GM23338 (cell line): Measurements from ENCODE around the gene NLRP5. TPM values are rescaled to one million over a fixed set of nuclear protein-coding genes. Genes with fewer than 3 reads are reported as not detected.

Experiments
- ATAC-seq: fragments of 200-7000 bp; cut with Tn5 transposase; 3 replicates; pipeline ENCODE4 v1.9.1; 2020
- DNase-seq: peaks from one replicate; pipeline ENCODE4 v3.0.0-alpha.2; 2015; ENCODE audit warnings: low spot score
- H2AFZ ChIP-seq: fragments of 200-600 bp; sonication (generic); 2 replicates; pipeline ENCODE4 v1.8.0; 2016; ENCODE audit warnings: antibody characterized with exemption, mild to moderate bottlenecking, moderate library complexity
- H3F3A ChIP-seq: fragments of 200-600 bp; sonication (generic); replicated peaks from 2 replicates; pipeline ENCODE4 v1.8.0; 2017; ENCODE audit warnings: antibody characterized with exemption, mixed run types, low read depth
- H3K27ac ChIP-seq: fragments of 200-600 bp; sonication (generic); 2 replicates; pipeline ENCODE4 v1.6.1; 2016; ENCODE audit warnings: low read depth
- H3K27me3 ChIP-seq: fragments of 200-600 bp; sonication (generic); 2 replicates; pipeline ENCODE4 v1.8.0; 2016; ENCODE audit warnings: mild to moderate bottlenecking, mixed run types, moderate library complexity; ENCODE audit not compliant: insufficient read depth
- H3K36me3 ChIP-seq: fragments of 200-600 bp; sonication (generic); 2 replicates; pipeline ENCODE4 v1.8.0; 2016; ENCODE audit warnings: mild to moderate bottlenecking; ENCODE audit not compliant: insufficient read depth
- H3K4me1 ChIP-seq: fragments of 200-600 bp; sonication (generic); 2 replicates; pipeline ENCODE4 v1.8.0; 2016; ENCODE audit warnings: mild to moderate bottlenecking, moderate library complexity; ENCODE audit not compliant: insufficient read depth
- H3K4me2 ChIP-seq: fragments of 200-600 bp; sonication (generic); 2 replicates; pipeline ENCODE4 v1.7.1; 2017; ENCODE audit warnings: mixed run types
- H3K4me3 ChIP-seq: fragments of 200-600 bp; sonication (generic); 2 replicates; pipeline ENCODE4 v1.6.1; 2016; ENCODE audit warnings: mixed run types
- H3K79me2 ChIP-seq: fragments of 200-600 bp; sonication (generic); replicated peaks from 2 replicates; pipeline ENCODE4 v1.8.0; 2017; ENCODE audit warnings: mild to moderate bottlenecking; ENCODE audit not compliant: insufficient read depth
- H3K9me2 ChIP-seq: fragments of 200-600 bp; sonication (generic); 2 replicates; pipeline ENCODE4 v1.8.0; 2017; ENCODE audit not compliant: insufficient read depth
- H4K20me1 ChIP-seq: fragments of 200-600 bp; sonication (generic); replicated peaks from 2 replicates; pipeline ENCODE4 v1.8.0; 2017; ENCODE audit warnings: mild to moderate bottlenecking; ENCODE audit not compliant: insufficient read depth
- H3K27ac Mint-ChIP-seq: 2 replicates; pipeline ENCODE4 v1.8.0; 2020; ENCODE audit warnings: inconsistent platforms, mild to moderate bottlenecking, moderate library complexity, mixed read lengths
- H3K27me3 Mint-ChIP-seq: 3 replicates; pipeline ENCODE4 v1.8.0; 2022; ENCODE audit warnings: low read depth, mild to moderate bottlenecking, moderate library complexity, mixed read lengths, inconsistent platforms; ENCODE audit not compliant: insufficient read depth, poor library complexity
- H3K36me3 Mint-ChIP-seq: 3 replicates; pipeline ENCODE4 v1.8.0; 2021; ENCODE audit warnings: low read depth, mild to moderate bottlenecking, inconsistent platforms, moderate library complexity, mixed read lengths
- H3K4me1 Mint-ChIP-seq: 3 replicates; pipeline ENCODE4 v1.8.0; 2020; ENCODE audit warnings: mild to moderate bottlenecking, inconsistent platforms, mixed read lengths
- H3K4me3 Mint-ChIP-seq: 3 replicates; pipeline ENCODE4 v1.8.0; 2021; ENCODE audit warnings: moderate library complexity, mild to moderate bottlenecking, inconsistent platforms, mixed read lengths
- H3K9me3 Mint-ChIP-seq: 3 replicates; pipeline ENCODE4 v1.8.0; 2020; ENCODE audit warnings: moderate library complexity, mild to moderate bottlenecking, inconsistent platforms, mixed read lengths
- CREB1 ChIP-seq: fragments of 250-450 bp; sonication (Bioruptor Pico); IDR thresholded peaks from 2 replicates; pipeline ENCODE4 v1.5.0; 2020; ENCODE audit warnings: low read depth, mild to moderate bottlenecking, moderate library complexity
- EZH2 ChIP-seq: fragments of 200-600 bp; sonication (generic); IDR thresholded peaks from one replicate; pipeline ENCODE4 v1.8.0; 2017; ENCODE audit warnings: antibody characterized with exemption, mild to moderate bottlenecking, low read depth; ENCODE audit not compliant: unreplicated experiment
- EZH2phosphoT487 ChIP-seq: fragments of 200-600 bp; sonication (generic); IDR thresholded peaks from one replicate; pipeline ENCODE4 v1.8.1; 2018; ENCODE audit warnings: antibody characterized with exemption; ENCODE audit not compliant: unreplicated experiment
- JUNB ChIP-seq: IDR thresholded peaks from one replicate; pipeline ENCODE4 v1.6.1; 2016; ENCODE audit warnings: antibody characterized with exemption; ENCODE audit not compliant: unreplicated experiment
- NANOG ChIP-seq: IDR thresholded peaks from 2 replicates; pipeline ENCODE4 v1.6.1; 2016; ENCODE audit warnings: antibody characterized with exemption, borderline replicate concordance
- POLR2AphosphoS5 ChIP-seq: IDR thresholded peaks from 2 replicates; pipeline ENCODE4 v1.6.1; 2016; ENCODE audit warnings: antibody characterized with exemption, low read depth
- STAT1 ChIP-seq: IDR thresholded peaks from one replicate; pipeline ENCODE4 v1.6.1; 2016; ENCODE audit warnings: antibody characterized with exemption; ENCODE audit not compliant: unreplicated experiment
- ZNF114 ChIP-seq: fragments of 250-450 bp; sonication (Bioruptor Pico); IDR thresholded peaks from 2 replicates; pipeline ENCODE4 v1.5.0; 2020; ENCODE audit warnings: mild to moderate bottlenecking, moderate library complexity
- ZNF331 ChIP-seq: fragments of 250-450 bp; sonication (Bioruptor Pico); IDR thresholded peaks from 2 replicates; pipeline ENCODE4 v1.5.0; 2020; ENCODE audit warnings: low read depth, mild to moderate bottlenecking, moderate library complexity
- polyA plus RNA-seq: library from polyadenylated mRNA; unstranded; fragments of >200 nt; fragmentation: Nextera tagmentation; extraction: Ambion mirVana; gene quantifications from 2 replicates; pipeline ENCODE4 v1.2.1, GENCODE V29; 2016
- total RNA-seq: library from RNA; depleted of rRNA; stranded (reverse); fragments of >200 nt; shearing (Covaris generic); gene quantifications from 2 replicates; pipeline ENCODE4 v1.2.3, GENCODE V29; 2014
- TF ChIP-seq, protein P1 (sequence below), 2 experiments: fragments of 200-600 bp in 1 of 2; sonication (generic) in 1 of 2; conservative IDR thresholded peaks; 2 replicates each; pipeline versions ENCODE4 v1.5.1 to v1.6.1; 2016 to 2017; ENCODE audit warnings: antibody characterized with exemption in 2 of 2, low read depth in 2 of 2, mild to moderate bottlenecking in 2 of 2, moderate library complexity in 1 of 2
- TF ChIP-seq, protein P2 (sequence below): IDR thresholded peaks from one replicate; pipeline ENCODE4 v1.6.1; 2018; ENCODE audit warnings: antibody characterized with exemption; ENCODE audit not compliant: unreplicated experiment
- TF ChIP-seq, protein P3 (sequence below): IDR thresholded peaks from 2 replicates; pipeline ENCODE4 v1.6.1; 2016; ENCODE audit warnings: antibody characterized with exemption

NLRP5 gene
- total and polyA plus RNA-seq, 2 experiments from 2014 or later, result not detected

DNA sequence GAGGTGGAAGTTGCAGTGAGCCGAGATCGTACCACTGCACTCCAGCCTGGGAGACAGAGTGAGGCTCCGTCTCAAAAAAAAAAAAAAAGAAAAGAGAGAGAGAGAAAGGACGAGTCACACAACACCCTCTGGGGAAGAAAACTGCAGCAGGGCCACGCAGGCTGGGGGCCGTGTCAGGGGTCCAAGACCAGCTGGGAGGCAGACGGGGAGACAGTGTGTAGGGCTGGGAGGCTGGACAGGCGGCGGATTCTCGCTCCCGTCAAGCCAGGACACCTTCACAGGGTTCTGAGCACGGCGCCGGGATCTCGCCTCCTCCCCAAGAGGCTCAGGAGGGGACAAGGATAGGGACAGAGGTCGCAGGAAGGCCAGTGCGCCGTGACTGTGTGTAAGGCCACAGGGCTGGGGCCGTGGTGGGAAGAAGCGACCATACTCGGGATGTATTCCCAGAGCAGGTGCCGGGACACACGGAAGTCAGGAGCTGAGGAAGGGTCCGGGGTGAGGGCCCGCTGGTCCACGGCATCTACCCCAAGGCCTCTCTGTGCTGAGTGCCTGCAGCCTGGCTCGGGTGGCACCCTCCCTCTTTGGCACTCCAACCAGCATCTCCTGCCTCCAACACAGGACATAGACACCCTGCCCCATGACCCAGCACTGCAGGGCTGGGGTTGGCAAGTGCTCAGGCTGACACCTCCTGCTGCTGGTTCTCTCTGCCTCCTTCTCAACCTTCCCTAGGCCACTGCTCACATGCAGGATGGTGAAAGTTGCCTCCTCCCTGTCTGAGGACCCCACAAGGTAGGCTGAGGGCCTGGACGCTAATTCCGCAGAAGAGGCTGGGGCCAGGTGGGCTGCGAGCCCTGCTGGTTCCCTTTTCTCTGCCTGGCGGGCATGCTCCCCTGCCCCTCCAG is 113.3 kb downstream of the NLRP5 start:
- Histone ChIP-seq H4K20me1 (peaks cover 7% of the 10 kb centered on the region), H3K27ac (no peak overlapping the region), H2AFZ (no peak overlapping the region), H3K36me3 (peaks cover 4% of the 10 kb centered on the region; the same call in 1 of the 2 replicates), H3K79me2 (peaks cover 65% of the 10 kb centered on the region), H3K4me1 (no peaks in the 10 kb centered on the region), H3K9me2 (no peaks in the 10 kb centered on the region), H3K4me3 (no peak overlapping the region), H3K4me2 (no peak overlapping the region), H3K27me3 (no peaks in the 10 kb centered on the region), H3F3A (no peaks in the 10 kb centered on the region)
- peaks cover 30% of the 10 kb centered on the region for H3K36me3 Mint-ChIP-seq
- H3K27me3 Mint-ChIP-seq, result peaks cover 10% of the 10 kb centered on the region
- ATAC-seq (no peak), DNase-seq (no peak)
- no peak overlapping the region for H3K4me3 Mint-ChIP-seq
- TF ChIP-seq JUNB (no peak), EZH2 (no peak)
- H3K27ac Mint-ChIP-seq, result no peak overlapping the region
- H3K4me1 Mint-ChIP-seq, result peaks cover 2% of the 10 kb centered on the region; the same call in 2 of the 3 replicates
- H3K9me3 Mint-ChIP-seq, result no peaks in the 10 kb centered on the region; the same call in none of the 3 replicates

DNA sequence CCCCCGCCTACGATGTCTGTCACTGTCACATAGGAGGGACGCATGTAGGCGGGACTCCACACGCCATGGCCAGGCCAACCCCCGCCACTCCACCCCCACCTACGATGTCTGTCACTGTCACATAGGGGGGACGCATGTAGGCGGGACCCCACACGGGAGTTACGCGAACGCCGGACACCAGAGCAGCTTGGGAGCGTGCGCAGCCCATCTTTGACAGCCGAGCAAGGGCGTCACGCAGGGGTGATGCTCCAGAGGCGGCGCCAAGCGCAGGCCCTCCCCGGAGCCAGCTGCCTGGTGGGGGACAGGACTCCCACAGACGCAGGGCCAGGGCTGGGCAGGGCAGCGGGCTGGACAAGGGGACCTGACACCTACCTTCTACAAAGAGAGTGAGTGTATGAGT is 114.5 kb downstream of the NLRP5 start:
- no peak overlapping the region for H3K27ac ChIP-seq
- H3K27ac Mint-ChIP-seq, result no peak overlapping the region
- no peak overlapping the region for H3K4me3 Mint-ChIP-seq
- peaks cover 65% of the 10 kb centered on the region for H3K79me2 ChIP-seq
- no peaks in the 10 kb centered on the region for H3K27me3 ChIP-seq
- no peaks in the 10 kb centered on the region; the same call in 2 of the 3 replicates for H3K9me3 Mint-ChIP-seq
- no peak overlapping the region for H2AFZ ChIP-seq
- peaks cover 19% of the 10 kb centered on the region for H3K36me3 Mint-ChIP-seq
- peaks cover 12% of the 10 kb centered on the region for H3K4me1 Mint-ChIP-seq
- H3K27me3 Mint-ChIP-seq, result peaks cover 12% of the 10 kb centered on the region
- peaks cover 4% of the 10 kb centered on the region for H4K20me1 ChIP-seq
- H3K36me3 ChIP-seq, result peaks cover 4% of the 10 kb centered on the region; the same call in 1 of the 2 replicates
- no peak for ATAC-seq
- no peak overlapping the region for H3K4me2 ChIP-seq
- 0 out of 2 replicates have a peak, but pooled peaks cover 3% of the 10 kb centered on the region for H3F3A ChIP-seq
- no peak for DNase-seq
- no peaks in the 10 kb centered on the region for H3K9me2 ChIP-seq
- peaks cover 4% of the 10 kb centered on the region for H3K4me1 ChIP-seq
- H3K4me3 ChIP-seq, result no peak overlapping the region
- TF ChIP-seq ZNF114 (CRISPR knock-in tag) (no peak), POLR2AphosphoS5 (no peak), CREB1 (no peak), ZNF331 (CRISPR knock-in tag) (no peak), STAT1 (no peak), JUNB (no peak), EZH2 (no peak), EZH2phosphoT487 (no peak), NANOG (no peak)
- TF ChIP-seq, protein P1, sequence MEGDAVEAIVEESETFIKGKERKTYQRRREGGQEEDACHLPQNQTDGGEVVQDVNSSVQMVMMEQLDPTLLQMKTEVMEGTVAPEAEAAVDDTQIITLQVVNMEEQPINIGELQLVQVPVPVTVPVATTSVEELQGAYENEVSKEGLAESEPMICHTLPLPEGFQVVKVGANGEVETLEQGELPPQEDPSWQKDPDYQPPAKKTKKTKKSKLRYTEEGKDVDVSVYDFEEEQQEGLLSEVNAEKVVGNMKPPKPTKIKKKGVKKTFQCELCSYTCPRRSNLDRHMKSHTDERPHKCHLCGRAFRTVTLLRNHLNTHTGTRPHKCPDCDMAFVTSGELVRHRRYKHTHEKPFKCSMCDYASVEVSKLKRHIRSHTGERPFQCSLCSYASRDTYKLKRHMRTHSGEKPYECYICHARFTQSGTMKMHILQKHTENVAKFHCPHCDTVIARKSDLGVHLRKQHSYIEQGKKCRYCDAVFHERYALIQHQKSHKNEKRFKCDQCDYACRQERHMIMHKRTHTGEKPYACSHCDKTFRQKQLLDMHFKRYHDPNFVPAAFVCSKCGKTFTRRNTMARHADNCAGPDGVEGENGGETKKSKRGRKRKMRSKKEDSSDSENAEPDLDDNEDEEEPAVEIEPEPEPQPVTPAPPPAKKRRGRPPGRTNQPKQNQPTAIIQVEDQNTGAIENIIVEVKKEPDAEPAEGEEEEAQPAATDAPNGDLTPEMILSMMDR (conservative IDR thresholded peaks at IDR 0.05; ENCODE audit: low read depth in 2 of 2), result no peak
- TF ChIP-seq, protein P2, sequence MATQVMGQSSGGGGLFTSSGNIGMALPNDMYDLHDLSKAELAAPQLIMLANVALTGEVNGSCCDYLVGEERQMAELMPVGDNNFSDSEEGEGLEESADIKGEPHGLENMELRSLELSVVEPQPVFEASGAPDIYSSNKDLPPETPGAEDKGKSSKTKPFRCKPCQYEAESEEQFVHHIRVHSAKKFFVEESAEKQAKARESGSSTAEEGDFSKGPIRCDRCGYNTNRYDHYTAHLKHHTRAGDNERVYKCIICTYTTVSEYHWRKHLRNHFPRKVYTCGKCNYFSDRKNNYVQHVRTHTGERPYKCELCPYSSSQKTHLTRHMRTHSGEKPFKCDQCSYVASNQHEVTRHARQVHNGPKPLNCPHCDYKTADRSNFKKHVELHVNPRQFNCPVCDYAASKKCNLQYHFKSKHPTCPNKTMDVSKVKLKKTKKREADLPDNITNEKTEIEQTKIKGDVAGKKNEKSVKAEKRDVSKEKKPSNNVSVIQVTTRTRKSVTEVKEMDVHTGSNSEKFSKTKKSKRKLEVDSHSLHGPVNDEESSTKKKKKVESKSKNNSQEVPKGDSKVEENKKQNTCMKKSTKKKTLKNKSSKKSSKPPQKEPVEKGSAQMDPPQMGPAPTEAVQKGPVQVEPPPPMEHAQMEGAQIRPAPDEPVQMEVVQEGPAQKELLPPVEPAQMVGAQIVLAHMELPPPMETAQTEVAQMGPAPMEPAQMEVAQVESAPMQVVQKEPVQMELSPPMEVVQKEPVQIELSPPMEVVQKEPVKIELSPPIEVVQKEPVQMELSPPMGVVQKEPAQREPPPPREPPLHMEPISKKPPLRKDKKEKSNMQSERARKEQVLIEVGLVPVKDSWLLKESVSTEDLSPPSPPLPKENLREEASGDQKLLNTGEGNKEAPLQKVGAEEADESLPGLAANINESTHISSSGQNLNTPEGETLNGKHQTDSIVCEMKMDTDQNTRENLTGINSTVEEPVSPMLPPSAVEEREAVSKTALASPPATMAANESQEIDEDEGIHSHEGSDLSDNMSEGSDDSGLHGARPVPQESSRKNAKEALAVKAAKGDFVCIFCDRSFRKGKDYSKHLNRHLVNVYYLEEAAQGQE, result no peak
- TF ChIP-seq, protein P3, sequence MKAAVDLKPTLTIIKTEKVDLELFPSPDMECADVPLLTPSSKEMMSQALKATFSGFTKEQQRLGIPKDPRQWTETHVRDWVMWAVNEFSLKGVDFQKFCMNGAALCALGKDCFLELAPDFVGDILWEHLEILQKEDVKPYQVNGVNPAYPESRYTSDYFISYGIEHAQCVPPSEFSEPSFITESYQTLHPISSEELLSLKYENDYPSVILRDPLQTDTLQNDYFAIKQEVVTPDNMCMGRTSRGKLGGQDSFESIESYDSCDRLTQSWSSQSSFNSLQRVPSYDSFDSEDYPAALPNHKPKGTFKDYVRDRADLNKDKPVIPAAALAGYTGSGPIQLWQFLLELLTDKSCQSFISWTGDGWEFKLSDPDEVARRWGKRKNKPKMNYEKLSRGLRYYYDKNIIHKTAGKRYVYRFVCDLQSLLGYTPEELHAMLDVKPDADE, result no peak
